GM12891 (cell line): ENCODE results near the gene SNRPN. TPM values are rescaled to one million over a fixed set of nuclear protein-coding genes. Genes with fewer than 3 reads are reported as not detected.
"Not testable (repeated sequence)": the region's sequence is repeated elsewhere in the genome, so short reads cannot be mapped to it uniquely, and the experiment has no call there.

Source experiments
- DNase-seq: peaks from one replicate; pipeline ENCODE4 v3.0.0; 2011; ENCODE audit warnings: low spot score; ENCODE audit not compliant: insufficient read length
- FAIRE-seq: peaks from 2 replicates; lab custom pipeline; 2011; peaks lifted over from hg19 to GRCh38; lab: Jason Lieb, UNC
- PAX5 ChIP-seq: IDR thresholded peaks from 2 replicates; pipeline ENCODE4 v1.6.1; 2011; ENCODE audit warnings: low read length, moderate library complexity, mild to moderate bottlenecking; ENCODE audit not compliant: insufficient read depth, severe bottlenecking
- POLR2A ChIP-seq: IDR thresholded peaks from 2 replicates; pipeline ENCODE4 v1.6.1; 2011; ENCODE audit warnings: low read depth, low read length, control low read depth
- POLR2AphosphoS5 ChIP-seq: IDR thresholded peaks from 2 replicates; pipeline ENCODE4 v1.6.1; 2011; ENCODE audit warnings: low read depth, low read length, control low read depth
- POU2F2 ChIP-seq: IDR thresholded peaks from 2 replicates; pipeline ENCODE4 v1.6.1; 2011; ENCODE audit warnings: low read depth, mild to moderate bottlenecking, control low read depth, low read length, moderate library complexity
- SPI1 ChIP-seq: IDR thresholded peaks from 2 replicates; pipeline ENCODE4 v1.6.1; 2011; ENCODE audit warnings: low read depth, low read length, control low read depth
- TAF1 ChIP-seq: IDR thresholded peaks from 2 replicates; pipeline ENCODE4 v1.6.1; 2011; ENCODE audit warnings: low read depth, low read length, control low read depth
- polyA plus RNA-seq: library from polyadenylated mRNA; unstranded; fragments of >200 nt; gene quantifications from one replicate; pipeline ENCODE4 v1.2.1, GENCODE V29; 2012; ENCODE audit warnings: low read depth, missing spikeins, inconsistent platforms; ENCODE audit not compliant: missing spikeins

The SNRPN gene
- polyA plus RNA-seq, result 51.2 TPM

GRCh38 chr15:24954783-24955530 is at the start of gene SNRPN, which contains the start of gene SNURF:
TSS of gene SNRPN (plus strand) at chr15:24954987. CDS start at chr15:24974454, 19,467 bp downstream.
TSS of gene SNURF (plus strand) at chr15:24954987. CDS start at chr15:24955049, 62 bp downstream.
- DNase-seq (peak; percentile 27), FAIRE-seq (peak; percentile 72)
- no peak for TF ChIP-seq PAX5
- peak; percentile 89 for TF ChIP-seq POLR2AphosphoS5
- TF ChIP-seq SPI1, result no peak
- TF ChIP-seq TAF1, result peak; percentile 56; the same call in 1 of the 2 replicates
- peak; percentile 84 for TF ChIP-seq POLR2A
- TF ChIP-seq POU2F2, result no peak

- no peak for DNase-seq
- no peak for FAIRE-seq
- TF ChIP-seq POU2F2 (no peak), PAX5 (no peak), TAF1 (no peak), SPI1 (no peak), POLR2AphosphoS5 (no peak), POLR2A (no peak)
Observed at GRCh38 chr15:24916305-24917009, 38.3 kb upstream of the SNRPN start.

- FAIRE-seq (no peak), DNase-seq (no peak)
- no peak for TF ChIP-seq TAF1
- TF ChIP-seq POLR2A, result no peak
- no peak for TF ChIP-seq POU2F2
- no peak for TF ChIP-seq POLR2AphosphoS5
- no peak for TF ChIP-seq SPI1
- TF ChIP-seq PAX5, result no peak
Observed at GRCh38 chr15:24917431-24917830, 37.4 kb upstream of the SNRPN start.

- DNase-seq (no peak), FAIRE-seq (no peak)
- TF ChIP-seq TAF1 (no peak), POLR2AphosphoS5 (no peak), POLR2A (no peak), SPI1 (no peak), PAX5 (no peak), POU2F2 (no peak)
Observed at GRCh38 chr15:24919446-24919845, 35.3 kb upstream of the SNRPN start.

- FAIRE-seq, DNase-seq: not testable (repeated sequence)
Observed at GRCh38 chr15:24922781-24923180, 32.0 kb upstream of the SNRPN start.

GRCh38 chr15:24924153-24924552 is 30.6 kb upstream of the SNRPN start:
- TF ChIP-seq POU2F2 (no peak), PAX5 (no peak), SPI1 (no peak), TAF1 (no peak), POLR2AphosphoS5 (no peak), POLR2A (no peak)
- DNase-seq, result no peak
- no peak for FAIRE-seq

GRCh38 chr15:24924621-24925020 is 30.2 kb upstream of the SNRPN start:
- TF ChIP-seq TAF1 (no peak), POU2F2 (no peak), PAX5 (no peak)
- FAIRE-seq (no peak), DNase-seq (no peak)

- FAIRE-seq, DNase-seq: not testable (repeated sequence)
Observed at GRCh38 chr15:24931874-24932732, 22.7 kb upstream of the SNRPN start.

- no peak for TF ChIP-seq SPI1
- TF ChIP-seq POLR2A, result no peak
- TF ChIP-seq POLR2AphosphoS5, result no peak
- no peak for TF ChIP-seq TAF1
- TF ChIP-seq POU2F2, result no peak
- no peak for TF ChIP-seq PAX5
- no peak for DNase-seq
- no peak for FAIRE-seq
Observed at GRCh38 chr15:24933716-24934115, 21.1 kb upstream of the SNRPN start.

- DNase-seq, FAIRE-seq: not testable (repeated sequence)
Observed at GRCh38 chr15:24938224-24938623, 16.6 kb upstream of the SNRPN start.
